MM.1S (cell line): ENCODE results near the gene OTUD3.

Experiments
- CTCF ChIP-seq: fragments of 300-600 bp; sonication (generic); IDR thresholded peaks from 2 replicates; pipeline ENCODE4 v1.5.1; 2016; ENCODE audit warnings: antibody characterized with exemption, low read length, mixed read lengths
- EZH2 ChIP-seq: fragments of 300-600 bp; sonication (generic); optimal IDR thresholded peaks from 2 replicates; pipeline ENCODE3; 2017; ENCODE audit warnings: low read depth, mild to moderate bottlenecking, antibody characterized with exemption, low read length, mixed read lengths
- EZH2phosphoT487 ChIP-seq: fragments of 300-600 bp; sonication (generic); IDR thresholded peaks from 2 replicates; pipeline ENCODE4 v1.6.1; 2018; ENCODE audit warnings: antibody characterized with exemption, low read length

GRCh38 chr1:19920132-19920710, 38.0 kb downstream of the OTUD3 start:
- TF ChIP-seq CTCF (no peak), EZH2phosphoT487 (no peak), EZH2 (no peak)
